GM18873 (cell line): ENCODE results near the gene AMPD2.
"Not testable (repeated sequence)": the region's sequence is repeated elsewhere in the genome, so short reads cannot be mapped to it uniquely, and the experiment has no call there.

Experiments
- ATAC-seq: cut with Tn5 transposase; IDR thresholded peaks from one replicate; pipeline ENCODE4 v1.9.1; 2021; ENCODE audit warnings: mild to moderate bottlenecking, moderate library complexity, moderate number of reproducible peaks; ENCODE audit not compliant: unreplicated experiment, low FRiP score

AMPD2 gene

GRCh38 chr1:109669949-109670302 is 50.3 kb downstream of the AMPD2 start:
- ATAC-seq = not testable (repeated sequence)

GRCh38 chr1:109671067-109671466 is 51.4 kb downstream of the AMPD2 start:
- ATAC-seq = no peak

GRCh38 chr1:109673861-109674260 is 54.2 kb downstream of the AMPD2 start:
- ATAC-seq = not testable (repeated sequence)

GRCh38 chr1:109676683-109677381 is 57.2 kb downstream of the AMPD2 start:
- ATAC-seq = not testable (repeated sequence)

GRCh38 chr1:109677459-109677858 is 57.8 kb downstream of the AMPD2 start:
- no peak for ATAC-seq

- ATAC-seq = not testable (repeated sequence)
Observed at GRCh38 chr1:109678637-109679036, 59.0 kb downstream of the AMPD2 start.
